HG02763 (cell line): ENCODE data around the gene UTS2B.

Experiments
- ATAC-seq: cut with Tn5 transposase; IDR thresholded peaks from one replicate; pipeline ENCODE4 v1.9.1; 2021; ENCODE audit warnings: mild to moderate bottlenecking, moderate library complexity; ENCODE audit not compliant: unreplicated experiment

The UTS2B gene

GRCh38 chr3:191353022-191353777 is 22.9 kb upstream of the UTS2B start:
- ATAC-seq = peak; percentile 44

DNA sequence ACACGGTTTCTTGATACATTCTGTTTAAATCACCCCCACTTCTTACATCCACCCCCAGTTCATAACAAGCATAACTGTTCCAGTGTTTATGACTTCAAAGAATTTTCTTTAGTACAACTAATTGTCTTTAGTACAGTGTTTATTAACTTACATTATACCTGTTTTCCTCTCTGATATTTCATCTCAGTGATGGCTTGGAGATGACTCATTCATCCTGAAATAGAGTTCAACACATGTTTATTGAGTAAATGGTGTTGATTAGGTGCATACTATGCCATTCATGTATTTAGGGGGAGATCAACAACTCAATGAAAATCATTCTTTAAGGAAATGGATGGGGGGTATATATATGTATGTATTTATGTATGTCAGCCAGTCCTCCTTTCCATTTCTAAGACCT is 21.7 kb upstream of the UTS2B start:
- no peak for ATAC-seq

DNA sequence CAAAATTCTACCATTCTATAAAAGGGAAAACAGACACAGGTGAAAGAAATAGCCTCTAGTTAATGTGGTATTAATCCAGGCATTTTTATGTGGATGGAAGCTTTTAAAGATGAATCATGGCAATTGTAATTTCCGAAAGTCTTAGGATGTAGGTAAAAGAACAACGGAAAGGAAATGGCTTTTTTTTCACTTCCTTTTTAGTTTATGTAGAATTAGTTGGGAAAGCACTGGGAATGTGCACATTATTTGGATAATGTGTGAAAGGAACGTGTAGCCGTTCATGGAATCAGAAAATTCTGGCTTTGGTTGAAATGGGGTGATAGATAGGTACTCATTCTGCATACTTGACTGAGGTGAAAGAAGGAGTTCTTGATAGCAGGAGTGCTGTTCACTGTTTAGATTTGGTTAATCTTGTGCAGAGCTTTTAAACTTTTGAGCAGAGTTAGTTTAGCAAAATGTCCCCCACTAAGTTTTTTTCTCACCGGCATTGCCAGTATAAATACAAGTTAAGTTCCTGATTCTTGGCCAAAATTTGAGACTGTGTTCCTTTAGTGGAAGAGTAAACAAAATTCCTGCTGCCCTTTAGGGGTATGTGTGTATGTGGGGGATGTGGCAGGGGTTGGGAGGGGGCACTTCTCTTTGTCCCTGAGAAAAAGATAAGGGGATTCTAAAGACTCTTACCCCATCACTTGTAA is 20.2 kb upstream of the UTS2B start:
- ATAC-seq = no peak

GRCh38 chr3:191348098-191348497 is 17.8 kb upstream of the UTS2B start:
- ATAC-seq = no peak

GRCh38 chr3:191347228-191347627 is 16.9 kb upstream of the UTS2B start:
- ATAC-seq = no peak

DNA sequence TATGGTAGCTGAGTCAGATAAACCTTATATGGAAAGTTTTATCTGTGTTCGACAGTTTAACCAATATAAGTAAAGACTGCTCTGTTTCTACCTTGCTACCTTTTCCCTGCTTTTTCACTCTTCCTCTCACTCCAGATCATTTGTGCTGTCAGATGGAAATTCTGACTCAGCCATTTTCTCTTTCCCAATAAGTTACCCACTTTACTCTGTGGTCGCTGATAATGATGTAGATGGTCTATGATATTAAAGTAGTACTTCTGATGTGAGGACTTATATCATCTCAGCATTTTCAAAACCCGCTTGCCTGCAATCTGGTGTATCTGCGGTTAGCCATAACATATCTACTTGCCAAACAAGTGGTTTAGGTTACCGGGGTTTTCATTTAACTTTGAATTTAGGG is 15.0 kb upstream of the UTS2B start:
- no peak for ATAC-seq

DNA sequence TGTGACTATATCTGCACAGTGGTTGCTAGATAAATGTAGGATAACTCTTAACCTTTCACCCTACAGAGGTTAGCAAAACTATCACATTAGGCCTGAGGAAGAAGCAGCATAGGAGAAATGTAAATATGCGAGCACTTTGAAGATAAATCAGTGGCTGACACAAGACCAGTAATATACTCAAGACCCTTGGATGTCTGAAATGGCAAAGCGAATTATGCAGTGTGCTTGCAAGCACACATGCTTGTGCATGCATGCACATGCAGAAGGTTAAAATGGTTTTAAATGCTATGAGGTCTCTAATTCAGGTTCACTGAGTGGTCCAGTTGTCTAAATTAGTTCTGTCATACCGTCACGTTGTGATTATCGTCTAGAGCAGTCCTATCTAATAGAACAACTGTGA is 13.6 kb upstream of the UTS2B start:
- no peak for ATAC-seq

- no peak for ATAC-seq
Measured at GRCh38 chr3:191343115-191343514, 12.8 kb upstream of the UTS2B start.

DNA sequence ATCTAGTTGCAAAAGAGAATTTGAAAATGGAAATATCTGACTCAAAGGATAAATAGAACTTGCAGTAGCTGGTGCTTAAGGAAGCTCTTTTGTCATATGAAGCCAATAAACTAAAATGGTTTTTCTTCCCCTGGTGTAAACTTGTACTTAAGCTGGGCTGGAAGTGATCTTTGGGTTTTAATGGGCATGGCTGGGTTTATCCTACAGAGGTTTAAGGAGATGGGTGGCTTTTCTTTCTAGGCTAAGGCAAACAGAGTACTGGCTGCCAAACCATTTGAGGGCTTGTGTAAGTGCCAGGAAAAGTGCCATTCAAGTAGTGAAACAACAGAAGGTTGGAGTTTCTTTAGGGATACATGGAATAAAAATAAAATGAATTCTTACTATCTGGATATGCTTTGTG is 12.1 kb upstream of the UTS2B start:
- ATAC-seq = no peak

GRCh38 chr3:191342006-191342405 is 11.7 kb upstream of the UTS2B start:
- ATAC-seq = no peak

GRCh38 chr3:191340966-191341365 is 10.6 kb upstream of the UTS2B start:
- ATAC-seq = no peak

DNA sequence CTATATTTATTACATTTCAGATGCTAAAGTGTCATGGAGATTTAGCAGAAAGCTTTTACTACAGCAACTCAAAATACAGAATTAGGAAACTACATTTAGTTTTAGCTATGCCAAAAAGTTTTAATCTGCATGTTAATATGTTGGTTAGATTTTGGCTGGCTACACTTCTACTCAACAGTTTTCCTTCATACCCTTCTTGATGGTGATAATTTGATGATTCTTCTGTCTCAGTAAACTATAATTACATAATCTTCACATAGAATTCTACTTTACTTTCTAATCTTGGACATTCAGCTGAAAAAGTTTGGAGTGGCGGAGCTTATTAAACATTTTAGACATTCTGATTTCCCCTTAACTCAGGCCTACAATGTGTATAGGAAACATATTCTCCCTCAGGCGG is 10.0 kb upstream of the UTS2B start:
- no peak for ATAC-seq

- no peak for ATAC-seq
Measured at GRCh38 chr3:191339316-191339917, 9.1 kb upstream of the UTS2B start.

GRCh38 chr3:191338177-191338488 is 7.8 kb upstream of the UTS2B start:
- no peak for ATAC-seq

GRCh38 chr3:191336833-191337232 is 6.5 kb upstream of the UTS2B start:
- ATAC-seq = no peak

GRCh38 chr3:191334346-191334893 is 4.1 kb upstream of the UTS2B start:
- ATAC-seq = no peak

DNA sequence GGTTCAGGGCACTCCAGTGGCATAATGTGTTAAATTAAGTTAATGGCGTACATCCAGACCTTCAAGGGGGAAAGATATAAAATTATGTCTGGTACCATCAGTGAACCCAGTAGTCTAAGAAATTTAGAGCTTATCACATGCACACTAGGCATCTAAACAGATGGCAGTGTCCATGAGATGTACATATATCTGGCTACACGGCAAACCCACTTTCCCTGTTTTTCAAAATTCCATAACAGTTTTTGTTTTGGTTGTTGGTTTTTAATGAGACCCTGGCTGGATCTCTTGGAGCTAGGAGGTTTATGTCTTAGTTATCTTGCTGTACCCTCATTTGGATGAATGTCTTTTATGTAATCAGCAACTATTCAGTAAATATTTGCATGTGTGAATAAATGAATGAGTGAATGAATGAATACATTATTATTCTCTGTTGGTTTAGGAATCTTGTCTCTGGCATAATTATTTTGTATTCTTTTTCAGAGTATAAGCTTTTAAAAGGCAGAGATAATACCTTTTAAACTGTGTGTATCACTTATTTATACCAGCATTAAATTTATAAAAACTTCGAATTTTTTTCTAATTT is 3.1 kb upstream of the UTS2B start:
- no peak for ATAC-seq

GRCh38 chr3:191331388-191331787 is 1.1 kb upstream of the UTS2B start:
- ATAC-seq = no peak

DNA sequence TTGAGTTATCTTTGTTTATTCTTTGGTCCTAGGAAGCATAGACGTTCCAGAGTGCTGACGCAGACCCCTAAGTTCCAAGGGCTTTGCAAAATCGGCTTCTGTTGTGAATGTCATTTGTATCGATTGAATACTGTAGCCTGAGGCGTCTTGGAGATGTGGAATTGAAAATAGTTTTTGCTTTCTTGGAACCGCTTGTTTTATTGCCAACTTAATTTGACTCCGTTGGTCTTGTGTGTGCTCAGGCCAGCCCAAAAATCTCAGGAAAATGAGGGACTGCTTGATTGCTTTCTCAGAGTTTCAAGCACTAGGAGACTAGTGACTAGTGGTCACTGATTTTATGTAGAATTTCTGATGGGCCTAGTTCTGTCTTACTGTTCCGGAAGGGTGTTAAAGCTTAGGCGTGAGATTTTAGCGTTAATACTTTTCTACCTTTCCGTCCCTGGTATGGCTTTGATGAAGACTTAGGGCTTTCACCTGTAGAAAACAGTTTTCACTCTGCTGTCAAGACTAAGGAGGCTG is 263 bp upstream of the UTS2B start:
- no peak for ATAC-seq

- ATAC-seq = peak; percentile 80
Measured at GRCh38 chr3:191328962-191329653, 1.2 kb downstream of the UTS2B start, which contains the start of gene CCDC50. Gene CCDC50 (plus strand): TSS chr3:191329394. CDS start chr3:191329675, 281 bp downstream.
